NCI-H82 treated with DMSO at 0.1 percent for 48 hours (cell line): ENCODE data around the gene ABHD1.
"Not testable (repeated sequence)": the region's sequence is repeated elsewhere in the genome, so short reads cannot be mapped to it uniquely, and the experiment has no call there.

Experiments
- DNase-seq: peaks from one replicate; lab custom pipeline; 2025; ENCODE audit not compliant: unreplicated experiment; lab: John Stamatoyannopoulos, UW

The ABHD1 gene

GRCh38 chr2:27162151-27163121 lies 38.8 kb downstream of the ABHD1 start:
- no peak for DNase-seq

GRCh38 chr2:27164960-27165763 lies 41.5 kb downstream of the ABHD1 start:
- no peak for DNase-seq

- no peak for DNase-seq
Measured at GRCh38 chr2:27170581-27171337, 47.1 kb downstream of the ABHD1 start.

GRCh38 chr2:27171351-27171848 lies 47.8 kb downstream of the ABHD1 start:
- no peak for DNase-seq

- no peak for DNase-seq
Measured at GRCh38 chr2:27174638-27175037, 51.0 kb downstream of the ABHD1 start.

GRCh38 chr2:27175330-27175729 lies 51.7 kb downstream of the ABHD1 start:
- DNase-seq: no peak

GRCh38 chr2:27175781-27176180 lies 52.2 kb downstream of the ABHD1 start:
- DNase-seq: not testable (repeated sequence)

GRCh38 chr2:27177441-27178351 lies 54.1 kb downstream of the ABHD1 start:
- no peak for DNase-seq

GRCh38 chr2:27178469-27178868 lies 54.9 kb downstream of the ABHD1 start:
- DNase-seq: no peak

GRCh38 chr2:27179344-27180000 lies 55.9 kb downstream of the ABHD1 start:
- no peak for DNase-seq
